Fibroblast of villous mesenchyme (primary cell): ENCODE measurements around the gene TAS2R4. TPM values are rescaled to one million over a fixed set of nuclear protein-coding genes. Genes with fewer than 3 reads are reported as not detected.

Experiments
- DNase-seq: peaks from one replicate; pipeline ENCODE4 v3.0.0-alpha.2; 2010; ENCODE audit warnings: low read depth
- H3K4me3 ChIP-seq: 2 replicates; pipeline ENCODE4 v1.5.1; 2011; ENCODE audit warnings: low read depth, mild to moderate bottlenecking, low read length
- total RNA-seq: library from RNA; depleted of rRNA; stranded (reverse); fragments of >200 nt; gene quantifications from 2 replicates; pipeline ENCODE4 v1.2.3, GENCODE V29; 2012
- TF ChIP-seq, protein P1 (sequence below): IDR thresholded peaks from 2 replicates; pipeline ENCODE4 v1.5.1; 2012; ENCODE audit warnings: low read depth, mild to moderate bottlenecking, low read length; ENCODE audit not compliant: insufficient read depth

The TAS2R4 gene, protein sequence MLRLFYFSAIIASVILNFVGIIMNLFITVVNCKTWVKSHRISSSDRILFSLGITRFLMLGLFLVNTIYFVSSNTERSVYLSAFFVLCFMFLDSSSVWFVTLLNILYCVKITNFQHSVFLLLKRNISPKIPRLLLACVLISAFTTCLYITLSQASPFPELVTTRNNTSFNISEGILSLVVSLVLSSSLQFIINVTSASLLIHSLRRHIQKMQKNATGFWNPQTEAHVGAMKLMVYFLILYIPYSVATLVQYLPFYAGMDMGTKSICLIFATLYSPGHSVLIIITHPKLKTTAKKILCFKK
- 0.86 and 1.3 TPM in 2 replicates for total RNA-seq

DNA sequence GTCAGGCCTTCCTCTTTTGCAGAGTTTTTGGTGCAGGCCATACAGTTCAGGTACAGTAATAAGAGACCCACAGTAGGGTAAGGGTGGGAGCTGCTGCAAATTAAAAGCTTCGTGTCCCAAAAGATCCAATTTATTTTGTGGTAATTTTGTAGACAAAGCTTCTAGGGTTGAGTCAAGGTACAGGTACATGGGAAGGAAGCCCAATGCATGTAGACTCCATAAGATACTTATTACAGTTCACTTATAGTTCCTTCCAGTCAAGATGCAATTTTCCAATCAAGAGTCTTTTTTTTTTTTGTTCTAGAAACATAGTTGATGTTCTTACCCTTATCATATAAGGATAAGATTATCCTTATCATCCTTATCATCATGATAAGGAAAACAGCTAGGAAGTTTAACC lies at the start of gene TAS2R4:
Gene TAS2R4, plus strand, starts transcription at position 301 of the 400 bp plus-strand sequence. CDS start 1,815 bp downstream, outside the sequence.
- no peak within 1 kb of the TSS for H3K4me3 ChIP-seq
- TF ChIP-seq, protein P1, sequence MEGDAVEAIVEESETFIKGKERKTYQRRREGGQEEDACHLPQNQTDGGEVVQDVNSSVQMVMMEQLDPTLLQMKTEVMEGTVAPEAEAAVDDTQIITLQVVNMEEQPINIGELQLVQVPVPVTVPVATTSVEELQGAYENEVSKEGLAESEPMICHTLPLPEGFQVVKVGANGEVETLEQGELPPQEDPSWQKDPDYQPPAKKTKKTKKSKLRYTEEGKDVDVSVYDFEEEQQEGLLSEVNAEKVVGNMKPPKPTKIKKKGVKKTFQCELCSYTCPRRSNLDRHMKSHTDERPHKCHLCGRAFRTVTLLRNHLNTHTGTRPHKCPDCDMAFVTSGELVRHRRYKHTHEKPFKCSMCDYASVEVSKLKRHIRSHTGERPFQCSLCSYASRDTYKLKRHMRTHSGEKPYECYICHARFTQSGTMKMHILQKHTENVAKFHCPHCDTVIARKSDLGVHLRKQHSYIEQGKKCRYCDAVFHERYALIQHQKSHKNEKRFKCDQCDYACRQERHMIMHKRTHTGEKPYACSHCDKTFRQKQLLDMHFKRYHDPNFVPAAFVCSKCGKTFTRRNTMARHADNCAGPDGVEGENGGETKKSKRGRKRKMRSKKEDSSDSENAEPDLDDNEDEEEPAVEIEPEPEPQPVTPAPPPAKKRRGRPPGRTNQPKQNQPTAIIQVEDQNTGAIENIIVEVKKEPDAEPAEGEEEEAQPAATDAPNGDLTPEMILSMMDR: no peak
- DNase-seq: no peak

DNA sequence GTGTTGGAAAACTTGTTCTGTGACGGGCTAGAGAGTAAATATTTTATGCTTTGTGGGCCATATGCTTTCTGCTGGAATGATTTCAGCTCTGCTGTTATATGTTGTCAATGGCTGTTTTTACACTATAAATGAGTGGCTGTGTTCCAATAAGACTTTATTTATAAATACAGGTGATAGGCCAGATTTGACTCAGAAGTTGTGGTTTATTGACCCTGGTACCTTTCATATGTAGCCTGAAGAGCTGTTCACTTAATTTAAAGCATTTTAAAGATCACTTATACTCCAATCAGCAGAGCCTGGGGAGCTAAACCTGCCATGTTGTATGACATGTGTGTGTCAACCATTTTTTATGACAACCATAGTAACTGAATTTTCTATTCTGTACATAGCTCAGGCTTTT lies 47.5 kb upstream of the TAS2R4 start:
- H3K4me3 ChIP-seq: no peak overlapping the region
- TF ChIP-seq, protein P1: no peak
- DNase-seq: no peak

DNA sequence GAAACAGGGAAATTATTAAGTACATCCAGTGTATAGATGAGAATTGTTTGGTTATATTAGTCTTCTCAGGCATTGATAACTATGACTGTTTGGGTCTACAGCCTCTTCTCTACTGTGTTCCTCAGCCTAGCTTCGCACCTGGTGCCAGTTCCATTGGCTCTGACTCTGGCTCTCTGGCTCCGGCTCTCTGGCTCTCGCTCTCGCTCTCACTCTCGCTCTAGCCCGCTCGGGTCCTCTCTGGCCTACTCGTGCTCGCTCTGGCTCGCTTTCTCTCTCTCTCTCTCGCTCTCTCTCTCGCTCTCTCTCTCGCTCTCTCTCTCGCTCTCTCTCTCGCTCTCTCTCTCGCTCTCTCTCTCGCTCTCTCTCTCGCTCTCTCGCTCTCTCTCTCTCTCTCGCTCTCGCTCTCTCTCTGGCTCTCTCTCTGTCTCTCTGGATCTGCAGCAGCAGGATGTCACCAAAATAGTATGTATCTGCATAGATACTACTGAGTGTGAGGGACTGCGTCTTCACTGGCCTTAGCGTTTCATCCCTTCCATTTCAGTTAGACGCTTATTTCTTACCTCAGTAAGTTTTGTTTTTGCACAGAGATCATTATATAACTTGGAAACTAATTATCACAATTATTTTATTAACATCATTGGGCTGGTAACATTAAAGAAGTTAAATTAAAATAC lies 44.9 kb upstream of the TAS2R4 start:
- DNase-seq: no peak
- TF ChIP-seq, protein P1: no peak
- no peak overlapping the region for H3K4me3 ChIP-seq

DNA sequence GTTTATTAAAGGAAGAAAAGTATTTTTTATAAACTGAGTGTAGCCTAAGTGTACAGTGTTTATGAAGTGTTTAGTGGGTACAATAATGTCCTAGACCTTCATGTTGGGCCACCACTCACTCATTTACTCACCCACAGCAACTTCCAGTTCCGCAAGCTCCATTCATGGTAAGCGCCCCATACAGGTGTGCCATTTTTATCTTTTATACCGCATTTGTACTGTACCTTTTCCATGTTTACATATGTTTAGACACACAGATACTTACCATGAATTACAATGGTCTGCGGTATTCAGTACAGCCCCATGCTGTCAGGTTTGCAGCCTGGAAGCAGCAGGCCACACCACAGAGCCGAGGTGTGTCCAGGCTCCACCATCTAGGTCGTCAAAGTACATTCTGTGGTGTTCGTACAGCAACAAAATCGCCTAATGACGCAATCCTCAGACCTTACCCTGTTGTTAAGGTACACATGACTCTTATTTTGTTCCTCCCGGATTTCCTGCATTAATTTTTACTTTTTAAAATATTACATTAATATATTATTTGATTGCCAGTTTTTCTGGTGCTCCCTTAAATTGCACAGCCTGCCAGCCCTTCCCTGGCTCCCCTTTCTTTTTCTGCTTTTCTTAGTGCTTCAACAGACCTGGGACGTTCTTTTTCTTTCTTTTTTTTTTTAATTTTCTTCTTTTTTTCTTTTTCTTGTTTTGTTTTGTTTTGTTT lies 39.2 kb upstream of the TAS2R4 start:
- peak; percentile 45 for DNase-seq
- peak overlapping the region; percentile 74 for H3K4me3 ChIP-seq
- TF ChIP-seq, protein P1: no peak

DNA sequence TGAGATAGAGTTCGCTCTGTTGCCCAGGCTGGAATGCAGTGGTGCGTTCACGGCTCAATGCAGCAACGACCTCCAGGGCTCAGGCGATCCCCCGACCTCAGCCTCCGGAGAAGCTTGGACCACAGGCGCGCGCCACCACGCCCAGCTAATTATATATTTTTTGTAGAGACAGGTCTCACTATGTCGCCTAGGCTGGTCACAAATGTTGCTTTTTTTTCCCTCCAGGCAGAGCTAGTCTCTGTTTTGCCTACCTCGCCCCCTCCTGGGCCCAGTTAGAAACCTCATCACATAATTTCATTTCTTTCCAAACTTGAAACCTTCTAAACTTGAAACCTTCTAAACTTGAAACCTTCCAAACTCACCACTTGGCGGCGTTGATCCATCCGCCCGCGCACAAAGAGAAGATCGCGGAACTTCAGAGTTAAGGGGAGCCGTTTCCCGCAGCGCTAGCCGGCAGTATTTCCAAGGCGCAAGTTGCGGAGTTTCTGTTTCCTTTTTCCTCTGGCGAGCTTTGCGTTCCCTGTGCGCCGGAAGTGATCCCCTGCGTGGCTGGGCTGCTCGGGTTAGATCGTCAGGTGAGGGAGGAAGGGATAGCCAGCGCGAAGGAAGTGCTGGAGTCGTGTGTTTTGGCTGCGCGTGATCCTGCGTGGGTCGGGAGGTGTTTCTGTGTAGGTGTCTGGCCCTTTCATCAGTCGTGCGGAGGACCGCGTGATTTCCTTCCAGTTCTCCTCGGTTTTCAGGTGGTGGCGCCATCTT lies 38.5 kb upstream of the TAS2R4 start, which contains the start of gene SSBP1:
Gene SSBP1, plus strand, starts transcription at position 523 of the 756 bp plus-strand sequence. CDS start 809 bp downstream, outside the sequence.
- TF ChIP-seq, protein P1: peak; percentile 81
- peak within 1 kb of the TSS; percentile 74 for H3K4me3 ChIP-seq
- DNase-seq: peak; percentile 98

DNA sequence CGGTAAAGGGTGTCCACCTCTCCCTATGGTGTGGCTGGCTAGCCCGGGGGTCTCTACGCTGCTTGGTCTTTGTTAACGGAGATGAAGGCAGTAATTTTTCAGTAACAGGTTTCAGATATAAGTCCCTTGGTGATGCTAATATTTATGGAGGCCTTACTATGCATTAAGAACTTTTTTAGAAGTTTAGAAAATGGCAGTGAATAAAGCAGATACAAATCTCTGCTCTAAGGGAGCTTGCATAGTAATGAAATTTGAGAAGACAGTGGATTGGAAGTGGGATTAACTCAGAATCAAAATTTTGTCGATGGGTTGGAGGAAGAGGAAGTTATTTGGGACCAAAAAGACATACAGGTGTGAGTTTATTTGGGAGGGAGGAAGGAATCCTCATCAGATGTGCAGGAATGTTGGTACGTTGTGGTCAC lies 37.9 kb upstream of the TAS2R4 start:
- DNase-seq: no peak
- H3K4me3 ChIP-seq: peak overlapping the region; percentile 74
- TF ChIP-seq, protein P1: no peak
